Measurements from ENCODE around the gene SLC25A14. TPM values are rescaled to one million over a fixed set of nuclear protein-coding genes. Genes with fewer than 3 reads are reported as not detected.

The SLC25A14 gene
- total and polyA plus RNA-seq, 10 donors = 7.7 to 19.7 (median 11.8) TPM

GRCh38 chrX:130378024-130378669, 38.4 kb downstream of the SLC25A14 start:
- no peak for TF ChIP-seq POLR2A (IDR thresholded peaks at IDR 0.05)
- no peak for TF ChIP-seq POLR2AphosphoS5 (IDR thresholded peaks at IDR 0.05)
- Histone ChIP-seq H3K4me3 (no peak overlapping the region), H3K36me3 (peaks cover 0 to 14% (median 0%) of the 10 kb centered on the region in 6 donors), H3K9me3 (no peaks in the 10 kb centered on the region), H3K4me1 (no peaks in the 10 kb centered on the region), H3K27ac (no peak overlapping the region), H3K27me3 (replicated peaks in 1 of 7) (no peaks in the 10 kb centered on the region)
- intact Hi-C loops (cut with DNase I; ENCODE audit: low total_unique reads) = no loop called here
- DNase-seq = no peak
- 39 to 48% (median 43%) methylated on average over 5 of the region's 5 CpGs for WGBS, 5 donors

- Histone ChIP-seq H3K36me3 (no peaks in the 10 kb centered on the region), H3K4me3 (no peak within 1 kb of the TSS), H3K4me1 (no peaks in the 10 kb centered on the region), H3K27ac (no peak within 1 kb of the TSS), H3K9me3 (no peaks in the 10 kb centered on the region), H3K27me3 (replicated peaks in 1 of 7) (no peaks in the 10 kb centered on the region)
- WGBS, 5 donors = 70 to 86% (median 80%) methylated on average over 3 to 4 of the region's 4 CpGs
- no peak for DNase-seq
- no peak for TF ChIP-seq POLR2A (IDR thresholded peaks at IDR 0.05)
- TF ChIP-seq POLR2AphosphoS5 (IDR thresholded peaks at IDR 0.05) = no peak
- no peak for TF ChIP-seq CTCF (IDR thresholded peaks at IDR 0.05 in 8 of 11, conservative IDR thresholded peaks at IDR 0.05 in 3 of 11)
- intact Hi-C loops (cut with DNase I; ENCODE audit: low total_unique reads) = no loop called here
These were observed 45.8 kb downstream of the SLC25A14 start, which contains the start of gene GPR119 for GRCh38 chrX:130385520-130385919. TSS of gene GPR119 (minus strand) at chrX:130385674. CDS start at chrX:130385447, 227 bp downstream.

- H3K36me3 ChIP-seq = no peaks in the 10 kb centered on the region
- H3K4me3 ChIP-seq = no peak overlapping the region
- H3K27me3 ChIP-seq (replicated peaks in 1 of 7) = no peaks in the 10 kb centered on the region
- TF ChIP-seq POLR2AphosphoS5 (IDR thresholded peaks at IDR 0.05) = no peak
- TF ChIP-seq CTCF (IDR thresholded peaks at IDR 0.05 in 8 of 11, conservative IDR thresholded peaks at IDR 0.05 in 3 of 11) = no peak
- TF ChIP-seq POLR2A (IDR thresholded peaks at IDR 0.05) = no peak
- WGBS, 5 donors = 57 to 79% (median 78%) methylated on average over 5 of the region's 5 CpGs
- no peaks in the 10 kb centered on the region for H3K9me3 ChIP-seq
- no peak for DNase-seq
- intact Hi-C loops (cut with DNase I; ENCODE audit: low total_unique reads) = no loop called here
- no peaks in the 10 kb centered on the region for H3K4me1 ChIP-seq
- H3K27ac ChIP-seq = no peak overlapping the region
These were observed 46.7 kb downstream of the SLC25A14 start for GRCh38 chrX:130386408-130386808.

GRCh38 chrX:130393451-130394074, 53.8 kb downstream of the SLC25A14 start:
- Histone ChIP-seq H3K4me1 (no peaks in the 10 kb centered on the region), H3K27ac (no peak overlapping the region), H3K4me3 (no peak overlapping the region), H3K36me3 (no peaks in the 10 kb centered on the region), H3K27me3 (replicated peaks in 1 of 7) (peaks cover 0 to 21% (median 0%) of the 10 kb centered on the region in 7 donors), H3K9me3 (no peaks in the 10 kb centered on the region)
- TF ChIP-seq CTCF (IDR thresholded peaks at IDR 0.05 in 8 of 11, conservative IDR thresholded peaks at IDR 0.05 in 3 of 11) (peak in 6 of 11 experiments; percentile 16 to 46 (median 44)), POLR2AphosphoS5 (IDR thresholded peaks at IDR 0.05) (no peak)
- WGBS, 5 donors = 40 to 53% (median 47%) methylated on average over 5 of the region's 5 CpGs
- no peak for DNase-seq
- intact Hi-C loops (cut with DNase I; ENCODE audit: low total_unique reads) = no loop called here
